Stomach (tissue), 9 donors: ENCODE results near the gene CRYBG1. TPM values are rescaled to one million over a fixed set of nuclear protein-coding genes. Genes with fewer than 3 reads are reported as not detected.

Source experiments
- DNase-seq, 2 donors: peaks; one replicate each; pipeline versions ENCODE4 v3.0.0 to v3.0.0-alpha.2; 2013 to 2019
- H3K27ac ChIP-seq, 5 donors: fragments of 200-600 bp in 4 of 5; sonication (generic) in 4 of 5; one replicate each; pipeline ENCODE4 v1.5.1; 2013 to 2019; ENCODE audit warnings: mild to moderate bottlenecking in 1 of 5, moderate library complexity in 1 of 5
- H3K27me3 ChIP-seq, 3 donors: fragments of 200-600 bp; sonication (generic); one replicate each; pipeline ENCODE4 v1.5.1; 2017 to 2019; ENCODE audit warnings: mixed run types in 1 of 3
- H3K36me3 ChIP-seq, 4 donors: fragments of 200-600 bp; sonication (generic); 1 replicate in 3 of 4; 2 replicates in 1 of 4; pipeline ENCODE4 v1.5.1; 2016 to 2019
- H3K4me1 ChIP-seq, 4 donors: fragments of 200-600 bp; sonication (generic); one replicate each; pipeline ENCODE4 v1.5.1; 2016 to 2019
- H3K4me3 ChIP-seq, 4 donors: fragments of 200-600 bp; sonication (generic) in 3 of 4; one replicate each; pipeline ENCODE4 v1.5.1; 2016 to 2019; ENCODE audit warnings: mild to moderate bottlenecking in 1 of 4
- H3K9me3 ChIP-seq, 4 donors: fragments of 200-600 bp; sonication (generic); one replicate each; pipeline ENCODE4 v1.5.1; 2016 to 2019
- CTCF ChIP-seq, 7 experiments: fragments of 450-650 bp in 4 of 7; fragments of 200-600 bp in 3 of 7; sonication (generic) in 3 of 7; IDR thresholded peaks; one replicate each; pipeline ENCODE4 v1.5.1; 2016 to 2019; ENCODE audit warnings: antibody characterized with exemption in 7 of 7, control low read depth in 2 of 7, mild to moderate bottlenecking in 1 of 7
- EP300 ChIP-seq: sonication (generic); formaldehyde crosslinking; IDR thresholded peaks from one replicate; pipeline ENCODE4 v1.6.1; 2017; ENCODE audit warnings: antibody characterized with exemption
- POLR2A ChIP-seq, 4 donors: fragments of 450-650 bp; IDR thresholded peaks; one replicate each; pipeline ENCODE4 v1.6.1; 2016; ENCODE audit warnings: antibody characterized with exemption in 4 of 4, control low read depth in 2 of 4, mild to moderate bottlenecking in 1 of 4, moderate library complexity in 1 of 4
- POLR2AphosphoS5 ChIP-seq, 3 donors: sonication (generic); formaldehyde crosslinking; IDR thresholded peaks; one replicate each; pipeline ENCODE4 v1.6.1; 2016; ENCODE audit warnings: antibody characterized with exemption in 3 of 3
- WGBS, 5 donors: extraction: QIAGEN DNeasy Blood & Tissue Kit in 3 of 5; methylation state at CpG; one replicate each; pipeline versions ENCODE4 v1.1.5 to v1.1.7; 2013 to 2018; 5-methylcytosine and 5-hydroxymethylcytosine counted together
- intact Hi-C: fragments of 100-400 bp; cut with DNase I; formaldehyde crosslinking; loops from one replicate; pipeline ENCODE4 v1.15.1; 2023; ENCODE audit warnings: low total_unique reads
- polyA plus RNA-seq, 3 donors: library from polyadenylated mRNA; stranded (reverse); fragments of 200-250 nt; gene quantifications; one replicate each; pipeline ENCODE4 v1.2.3, GENCODE V29; 2013
- total RNA-seq, 5 donors: library from RNA; depleted of rRNA; stranded (reverse); fragments of >200 nt; gene quantifications; one replicate each; pipeline versions ENCODE4 v1.1.0 to v1.2.3, GENCODE V29; 2014 to 2016
- donor health status: healthy with polysubstance abuse.
- donor health status: Bipolar disorder and iron deficiency.
- donor health status: healthy.

Gene CRYBG1
- total and polyA plus RNA-seq, 8 donors, result 0.45 to 47.2 (median 9.9) TPM

DNA sequence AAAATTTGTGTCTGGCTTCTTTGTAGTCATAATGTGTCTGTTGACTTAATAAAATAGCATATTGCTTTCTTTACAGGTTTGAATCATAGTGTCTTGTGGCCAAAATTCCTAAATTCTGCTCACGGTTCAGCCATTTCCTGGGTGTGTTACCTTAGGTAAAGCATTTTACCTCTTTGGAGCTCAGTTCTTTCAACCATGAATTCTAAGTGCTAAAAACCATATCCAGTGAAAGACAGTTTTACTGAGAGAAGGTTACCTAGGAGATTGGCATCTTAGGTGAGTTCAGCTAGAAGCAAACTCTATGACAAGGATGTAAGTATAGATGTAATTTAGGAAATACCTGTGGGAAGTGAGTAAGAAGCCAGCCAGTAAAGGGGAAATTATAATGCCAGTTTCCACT, 20.7 kb downstream of the CRYBG1 start:
- no peaks in the 10 kb centered on the region for H3K9me3 ChIP-seq
- intact Hi-C loops, result no loop called here
- WGBS, 5 donors, result 70 to 95% (median 80%) methylated on average over 1 of the region's 1 CpG
- H3K27ac ChIP-seq, result no peak overlapping the region
- no peak for DNase-seq
- H3K27me3 ChIP-seq, result no peaks in the 10 kb centered on the region
- TF ChIP-seq CTCF (IDR thresholded peaks at IDR 0.05) (no peak), POLR2A (IDR thresholded peaks at IDR 0.05) (no peak), EP300 (no peak), POLR2AphosphoS5 (IDR thresholded peaks at IDR 0.05) (no peak)
- no peak overlapping the region for H3K4me3 ChIP-seq
- no peaks in the 10 kb centered on the region for H3K4me1 ChIP-seq
- H3K36me3 ChIP-seq, result no peaks in the 10 kb centered on the region

DNA sequence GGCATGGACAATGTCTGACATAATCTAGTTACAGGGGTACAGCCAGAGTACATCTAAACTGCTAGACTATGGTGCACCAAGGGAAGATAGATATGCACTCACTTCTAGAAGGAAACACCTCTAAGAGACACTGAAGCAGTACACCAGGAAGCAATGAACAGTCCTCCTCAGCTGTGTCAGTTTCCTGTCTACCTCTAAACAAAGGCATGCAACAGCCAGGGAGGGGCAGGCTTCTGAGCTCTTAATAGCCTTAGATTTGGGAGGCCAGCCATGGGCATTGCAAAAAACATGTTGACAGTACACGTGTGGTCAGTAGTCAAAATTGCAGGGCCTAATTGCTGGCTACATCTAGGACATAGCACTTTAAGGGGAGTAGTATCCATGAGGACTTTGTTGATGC, 21.4 kb downstream of the CRYBG1 start:
- H3K4me1 ChIP-seq, result no peaks in the 10 kb centered on the region
- intact Hi-C loops, result no loop called here
- WGBS, 5 donors, result 9 to 45% (median 26%) methylated on average over 1 of the region's 1 CpG
- DNase-seq, result peak in 1 of 2 donors; percentile 20
- TF ChIP-seq POLR2A (IDR thresholded peaks at IDR 0.05) (no peak), EP300 (no peak), CTCF (IDR thresholded peaks at IDR 0.05) (no peak), POLR2AphosphoS5 (IDR thresholded peaks at IDR 0.05) (no peak)
- no peaks in the 10 kb centered on the region for H3K27me3 ChIP-seq
- no peaks in the 10 kb centered on the region for H3K9me3 ChIP-seq
- no peaks in the 10 kb centered on the region for H3K36me3 ChIP-seq
- no peak overlapping the region for H3K27ac ChIP-seq
- H3K4me3 ChIP-seq, result no peak overlapping the region

DNA sequence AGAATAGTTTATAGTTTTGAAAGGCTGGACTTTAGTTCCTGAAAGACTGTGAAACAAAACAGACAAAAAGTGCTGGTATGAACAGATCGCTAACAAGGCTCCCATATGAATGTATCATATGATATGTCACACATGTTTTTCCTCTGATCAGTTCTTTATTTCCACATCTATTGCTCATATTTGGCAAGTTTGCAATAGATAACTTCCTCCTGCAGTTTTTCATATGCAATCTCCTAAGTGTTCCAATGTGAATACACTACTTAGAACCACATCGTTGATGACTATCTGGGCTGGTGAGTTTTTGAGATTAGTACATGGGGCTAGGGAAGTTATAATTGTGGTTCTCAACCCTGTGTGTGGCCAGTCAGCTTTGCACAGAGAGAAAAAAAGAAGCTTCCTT, 23.1 kb downstream of the CRYBG1 start:
- no peaks in the 10 kb centered on the region for H3K4me1 ChIP-seq
- no peaks in the 10 kb centered on the region for H3K36me3 ChIP-seq
- intact Hi-C loops, result no loop called here
- H3K4me3 ChIP-seq, result no peak overlapping the region
- no peaks in the 10 kb centered on the region for H3K27me3 ChIP-seq
- H3K27ac ChIP-seq, result no peak overlapping the region
- 58 to 75% (median 72%) methylated on average over 2 of the region's 2 CpGs for WGBS, 5 donors
- DNase-seq, result no peak
- TF ChIP-seq POLR2A (IDR thresholded peaks at IDR 0.05) (no peak), EP300 (no peak), POLR2AphosphoS5 (IDR thresholded peaks at IDR 0.05) (no peak), CTCF (IDR thresholded peaks at IDR 0.05) (no peak)
- H3K9me3 ChIP-seq, result no peaks in the 10 kb centered on the region

DNA sequence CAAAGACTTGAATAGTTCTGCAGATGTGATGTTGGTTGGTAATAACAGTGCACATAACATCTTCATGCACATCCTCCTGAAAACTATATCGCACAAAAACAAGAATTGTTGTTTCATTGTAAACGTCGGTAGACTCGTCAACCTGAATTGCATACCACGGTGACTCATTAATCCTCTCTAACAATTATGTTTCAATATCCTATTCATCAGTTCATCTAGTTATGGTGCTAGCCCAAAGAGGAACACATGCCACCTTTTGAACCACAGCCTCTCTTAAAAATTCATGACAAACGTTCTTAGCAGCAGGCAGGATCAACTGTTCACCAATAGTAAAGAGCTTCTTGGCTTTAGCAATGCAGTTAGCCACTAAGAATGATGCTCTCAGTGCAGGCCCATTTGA, 25.0 kb downstream of the CRYBG1 start:
- TF ChIP-seq POLR2A (IDR thresholded peaks at IDR 0.05), result no peak
- no peak for TF ChIP-seq POLR2AphosphoS5 (IDR thresholded peaks at IDR 0.05)
- no peak for TF ChIP-seq EP300
- no peak for TF ChIP-seq CTCF (IDR thresholded peaks at IDR 0.05)
- Histone ChIP-seq H3K4me1 (no peaks in the 10 kb centered on the region), H3K27me3 (no peaks in the 10 kb centered on the region), H3K4me3 (no peak overlapping the region), H3K9me3 (no peaks in the 10 kb centered on the region), H3K27ac (no peak overlapping the region), H3K36me3 (no peaks in the 10 kb centered on the region)
- intact Hi-C loops, result no loop called here
- WGBS, 5 donors, result 75 to 88% (median 84%) methylated on average over 6 of the region's 6 CpGs
- no peak for DNase-seq
